CD4-positive, alpha-beta T cell treated with Interleukin-17A for 1 hour (primary cell): ENCODE data around the gene SLC12A5.
A peak's percentile ranks its signal among the peaks of the same experiment; 100 is the strongest.

Source experiments
- DNase-seq: peaks from one replicate; pipeline ENCODE4 v3.0.0-alpha.2; 2020

SLC12A5 gene

GRCh38 chr20:46056970-46057855 lies 28.2 kb downstream of the SLC12A5 start:
- DNase-seq, result no peak

- DNase-seq, result no peak
Measured at GRCh38 chr20:46057856-46058598, 29.0 kb downstream of the SLC12A5 start.

DNA sequence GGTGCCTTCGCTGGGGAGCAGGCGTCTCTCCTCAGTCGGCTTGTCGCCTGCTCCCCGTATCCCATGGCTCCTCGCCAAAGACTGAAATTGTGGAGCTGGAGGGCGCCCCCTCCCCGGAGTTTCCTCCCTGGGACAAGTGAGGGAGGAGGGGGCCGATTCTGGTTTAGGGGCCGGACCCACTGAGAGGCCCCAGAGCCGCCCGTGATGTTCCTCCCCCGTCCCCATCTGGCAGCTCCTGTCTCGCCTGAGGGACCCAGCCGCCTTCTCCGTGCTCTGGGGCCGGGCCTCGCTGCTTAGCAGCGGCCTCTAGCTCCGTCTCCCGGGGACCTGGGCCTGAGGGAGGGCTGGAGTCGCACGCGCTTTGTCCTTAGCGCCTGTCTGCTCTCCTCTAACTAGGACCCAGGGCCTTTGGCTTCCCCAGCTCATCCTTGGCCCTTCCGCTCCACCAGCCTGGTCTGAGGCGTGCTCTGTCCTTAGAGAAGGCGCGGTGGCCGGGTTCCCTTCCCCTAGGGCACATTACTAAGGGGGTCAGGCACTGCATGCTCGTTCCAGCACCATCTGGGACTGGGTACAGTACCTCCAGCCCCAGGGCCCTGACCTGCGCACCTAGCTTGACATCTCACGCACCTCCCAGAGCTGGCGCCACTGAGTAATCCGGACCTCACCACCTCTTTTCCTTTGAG lies 29.7 kb downstream of the SLC12A5 start:
- no peak for DNase-seq

DNA sequence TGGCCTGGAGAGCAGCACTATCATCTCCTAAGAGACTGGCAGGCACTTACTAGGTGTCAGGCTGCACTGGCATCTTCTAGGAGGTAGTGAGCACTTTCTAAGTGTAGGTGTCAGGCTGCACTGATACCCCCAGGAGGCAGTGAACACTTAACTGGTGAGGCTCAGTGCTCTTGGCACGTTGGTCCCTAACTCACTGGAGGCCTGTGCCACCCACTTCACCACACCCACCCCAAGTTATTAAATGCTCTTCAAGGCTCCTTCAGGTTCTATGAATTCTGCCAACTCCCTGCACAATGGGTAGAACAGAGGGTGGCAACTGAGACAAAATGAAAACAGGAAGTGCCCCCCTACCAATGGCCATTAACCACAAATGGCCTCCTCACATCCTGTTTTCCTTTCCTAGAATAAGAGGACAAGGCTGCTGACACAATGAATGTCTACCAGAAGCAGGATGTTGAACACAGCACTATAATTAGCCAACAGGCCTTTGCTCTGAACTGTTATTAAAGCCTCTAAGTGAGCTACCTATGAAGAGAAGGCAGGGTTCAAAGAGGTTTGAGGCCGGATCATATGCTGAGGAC lies 31.4 kb downstream of the SLC12A5 start:
- DNase-seq, result peak; percentile 34

- DNase-seq, result no peak
Measured at GRCh38 chr20:46060975-46061374, 32.0 kb downstream of the SLC12A5 start.

GRCh38 chr20:46062151-46062550 lies 33.1 kb downstream of the SLC12A5 start:
- no peak for DNase-seq

- DNase-seq, result no peak
Measured at GRCh38 chr20:46062621-46063020, 33.6 kb downstream of the SLC12A5 start.

- DNase-seq, result no peak
Measured at GRCh38 chr20:46063151-46063550, 34.1 kb downstream of the SLC12A5 start.

GRCh38 chr20:46063652-46064054 lies 34.6 kb downstream of the SLC12A5 start:
- no peak for DNase-seq

GRCh38 chr20:46065006-46065405 lies 36.0 kb downstream of the SLC12A5 start:
- no peak for DNase-seq

DNA sequence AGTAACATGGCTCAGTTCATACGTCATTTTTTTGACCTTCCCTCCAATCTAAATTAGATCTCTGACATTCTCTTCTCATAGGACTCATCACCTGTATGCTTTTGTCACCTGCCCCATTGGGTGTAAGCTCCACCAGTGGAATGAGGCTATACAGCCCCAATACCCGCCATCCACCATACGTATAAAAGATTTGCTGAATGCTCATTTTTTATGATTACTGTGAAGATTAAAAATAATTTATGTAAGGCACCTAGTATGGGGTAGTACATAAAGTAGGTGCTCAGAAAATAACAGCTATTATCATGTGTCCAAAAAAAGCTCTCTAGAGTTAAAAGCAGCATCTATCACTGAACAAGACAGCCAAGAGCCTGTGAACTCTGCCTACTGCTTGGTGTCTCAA lies 36.7 kb downstream of the SLC12A5 start:
- no peak for DNase-seq

GRCh38 chr20:46070215-46070900 lies 41.3 kb downstream of the SLC12A5 start:
- no peak for DNase-seq

GRCh38 chr20:46071573-46071972 lies 42.6 kb downstream of the SLC12A5 start:
- no peak for DNase-seq

GRCh38 chr20:46073024-46073423 lies 44.0 kb downstream of the SLC12A5 start:
- no peak for DNase-seq

GRCh38 chr20:46073443-46073842 lies 44.4 kb downstream of the SLC12A5 start:
- DNase-seq, result no peak

- no peak for DNase-seq
Measured at GRCh38 chr20:46074006-46074405, 45.0 kb downstream of the SLC12A5 start.

DNA sequence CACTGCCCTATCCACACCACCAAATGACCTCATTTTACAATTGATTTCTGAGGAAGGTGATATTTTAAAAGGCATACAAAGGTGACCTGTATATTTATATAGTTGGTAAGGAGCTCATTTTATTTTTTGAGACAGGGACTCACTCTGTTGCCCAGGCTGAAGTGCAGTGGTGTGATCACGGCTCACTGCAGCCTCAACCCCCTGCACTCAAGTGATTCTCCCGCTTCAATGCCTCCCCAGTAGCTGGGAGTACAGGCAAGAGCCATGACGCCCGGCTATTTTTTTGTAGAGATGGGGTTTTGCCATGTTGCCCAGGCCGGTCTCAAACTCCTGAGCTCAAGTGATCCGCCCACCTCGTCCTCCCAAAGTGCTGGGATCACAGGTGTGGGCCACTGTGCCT lies 47.8 kb downstream of the SLC12A5 start:
- DNase-seq, result no peak

GRCh38 chr20:46077642-46078305 lies 48.8 kb downstream of the SLC12A5 start:
- DNase-seq, result no peak

DNA sequence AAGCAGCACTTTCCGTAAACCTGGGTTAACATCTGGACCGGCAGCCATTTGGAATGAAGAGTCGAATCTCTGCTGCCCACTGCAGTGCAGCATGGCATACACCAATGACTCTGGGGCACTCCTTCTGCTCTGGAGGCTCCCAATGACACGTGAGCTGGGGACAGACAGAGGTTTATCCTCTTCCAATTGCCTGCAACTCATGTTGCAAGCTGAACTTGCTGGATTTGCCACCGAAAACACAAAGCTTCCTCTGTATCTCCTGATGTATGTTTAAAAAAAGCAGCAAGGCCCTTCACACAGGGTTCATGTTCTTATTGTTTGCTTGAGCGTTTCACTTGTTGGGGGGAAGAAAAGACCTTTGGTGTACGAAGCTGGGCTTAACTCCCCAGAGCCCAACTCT lies 49.9 kb downstream of the SLC12A5 start:
- DNase-seq, result no peak

- no peak for DNase-seq
Measured at GRCh38 chr20:46081074-46081473, 52.1 kb downstream of the SLC12A5 start.

DNA sequence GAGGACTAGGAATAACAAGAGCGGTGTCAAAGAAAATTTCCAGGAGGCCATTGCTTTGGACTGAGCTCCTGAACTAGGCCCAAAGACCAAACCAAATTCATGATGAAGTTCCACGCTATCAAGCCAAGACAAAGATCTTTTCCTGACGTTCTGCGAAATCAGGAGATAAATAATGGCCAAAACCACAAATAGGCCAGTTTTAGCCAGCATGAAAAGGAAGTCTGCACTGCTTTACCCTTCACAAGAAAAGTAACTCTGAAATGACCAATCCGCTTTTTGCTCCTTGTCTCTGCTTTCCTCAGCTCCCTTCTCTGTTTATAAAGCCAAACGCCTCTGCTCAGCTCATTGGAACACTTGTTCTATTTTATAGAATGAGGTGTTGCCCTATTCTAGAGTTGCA lies 54.1 kb downstream of the SLC12A5 start:
- DNase-seq, result no peak

GRCh38 chr20:46083531-46084061 lies 54.6 kb downstream of the SLC12A5 start:
- DNase-seq, result no peak
